SU-DHL-6 (cell line): ENCODE measurements around the gene ZSCAN21.

Experiments used
- H2AFZ ChIP-seq: fragments of 200-600 bp; sonication (generic); 2 replicates; pipeline ENCODE4 v1.6.1; 2014; ENCODE audit warnings: low read depth, mild to moderate bottlenecking, moderate library complexity, mixed read lengths, antibody characterized with exemption, low read length; ENCODE audit not compliant: severe bottlenecking
- H3F3A ChIP-seq: fragments of 200-600 bp; shearing (Covaris generic); 2 replicates; pipeline ENCODE4 v1.6.0; 2016; ENCODE audit warnings: antibody characterized with exemption, mild to moderate bottlenecking; ENCODE audit not compliant: insufficient read depth
- H3K27ac ChIP-seq: fragments of 200-600 bp; sonication (generic); 2 replicates; pipeline ENCODE4 v1.5.1; 2016; ENCODE audit warnings: low read depth, mild to moderate bottlenecking, low read length, moderate library complexity, mixed read lengths
- H3K27me3 ChIP-seq: fragments of 200-600 bp; sonication (generic), shearing (Covaris generic); 2 replicates; pipeline ENCODE4 v1.6.0; 2014; ENCODE audit warnings: mild to moderate bottlenecking, low read length
- H3K36me3 ChIP-seq: fragments of 200-600 bp; sonication (generic); 2 replicates; pipeline ENCODE4 v1.6.1; 2014; ENCODE audit warnings: mild to moderate bottlenecking, low read length, mixed read lengths
- H3K4me2 ChIP-seq: fragments of 300-600, 200-600 bp; shearing (Covaris generic), sonication (generic); 2 replicates; pipeline ENCODE4 v1.6.0; 2014; ENCODE audit warnings: low read length, low read depth, mild to moderate bottlenecking; ENCODE audit not compliant: poor library complexity, severe bottlenecking
- H3K4me3 ChIP-seq: fragments of 200-600 bp; sonication (generic); 2 replicates; pipeline ENCODE4 v1.5.1; 2014; ENCODE audit warnings: antibody characterized with exemption, low read length, mild to moderate bottlenecking, mixed read lengths; ENCODE audit not compliant: insufficient read depth, poor library complexity, severe bottlenecking
- H3K79me2 ChIP-seq: fragments of 200-600 bp; sonication (generic); 2 replicates; pipeline ENCODE4 v1.6.1; 2014; ENCODE audit warnings: mild to moderate bottlenecking, low read length, moderate library complexity; ENCODE audit not compliant: insufficient read depth
- H3K9ac ChIP-seq: fragments of 200-600 bp; sonication (generic); 2 replicates; pipeline ENCODE4 v1.7.0; 2014; ENCODE audit warnings: mild to moderate bottlenecking, low read length
- H3K9me2 ChIP-seq: fragments of 200-600 bp; sonication (generic); replicated peaks from 2 replicates; pipeline ENCODE4 v1.6.1; 2014; ENCODE audit warnings: low read length; ENCODE audit not compliant: insufficient read depth
- H3K9me3 ChIP-seq: fragments of 200-600 bp; sonication (generic); 2 replicates; pipeline ENCODE4 v1.6.1; 2014; ENCODE audit warnings: low read length, mixed read lengths; ENCODE audit not compliant: insufficient read depth
- H4K20me1 ChIP-seq: fragments of 200-600 bp; sonication (generic); 2 replicates; pipeline ENCODE4 v1.6.1; 2014; ENCODE audit warnings: low read depth, mild to moderate bottlenecking, antibody characterized with exemption, low read length, moderate library complexity, mixed read lengths
- EZH2phosphoT487 ChIP-seq: fragments of 200-600 bp; sonication (generic), shearing (Covaris generic); conservative IDR thresholded peaks from 2 replicates; pipeline ENCODE4 v1.6.1; 2018; ENCODE audit warnings: mild to moderate bottlenecking, antibody characterized with exemption, low read length, moderate library complexity, mixed read lengths
- TF ChIP-seq, protein P1 (sequence below): fragments of 200-600 bp; sonication (generic); IDR thresholded peaks from one replicate; pipeline ENCODE4 v1.5.1; 2017; ENCODE audit warnings: antibody characterized with exemption, mild to moderate bottlenecking, low read length, moderate library complexity; ENCODE audit not compliant: insufficient read depth, poor library complexity, severe bottlenecking

Gene ZSCAN21

DNA sequence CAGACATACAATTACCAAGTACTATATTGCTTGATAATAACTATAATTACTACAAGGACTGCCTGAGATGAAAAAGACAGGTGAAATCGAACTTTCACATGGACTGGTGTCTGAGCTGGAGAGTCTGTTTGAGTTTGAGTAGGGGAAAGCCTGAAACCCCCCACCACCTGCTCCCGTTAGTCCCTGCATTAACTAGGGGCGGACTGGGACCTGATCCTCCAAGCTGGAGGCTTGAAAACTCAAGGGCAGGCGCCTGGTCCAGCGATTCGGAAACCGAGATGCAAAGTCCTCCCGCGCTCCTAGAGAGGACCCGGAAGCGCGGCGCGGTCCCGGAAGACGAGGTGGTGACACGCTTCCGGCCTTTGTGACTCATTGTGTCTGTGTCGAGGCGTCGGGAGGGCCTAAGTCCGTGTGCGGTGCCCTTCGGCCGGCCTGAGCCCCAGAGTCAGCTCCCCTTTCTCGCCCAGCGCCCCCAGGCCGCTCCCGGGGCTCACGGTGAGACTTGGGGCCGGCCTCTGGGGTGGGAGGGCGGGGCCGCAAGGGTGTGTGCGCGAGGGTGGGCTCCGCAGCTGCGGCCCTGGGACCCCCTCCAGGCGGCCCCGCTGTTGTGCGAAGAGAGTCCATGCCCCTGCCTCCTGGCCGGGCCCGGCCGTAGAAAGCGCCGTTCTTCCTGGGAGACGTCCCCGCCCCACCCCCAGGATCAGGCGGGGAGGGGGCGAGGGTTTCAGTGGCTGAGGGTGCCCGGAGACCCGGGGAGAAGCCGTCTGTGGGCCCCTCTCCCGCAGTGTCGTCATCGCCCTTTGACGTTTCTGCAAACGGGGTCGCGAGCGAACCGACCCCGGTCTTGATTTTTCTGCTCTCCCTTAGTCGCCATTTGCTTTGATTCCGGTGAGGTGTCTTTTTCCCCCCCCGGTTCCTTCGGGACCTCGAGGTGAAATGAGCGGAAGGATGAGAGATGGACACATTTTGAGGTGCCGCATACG is 34.1 kb upstream of the ZSCAN21 start, which contains the start of gene ZKSCAN1:
TSS of gene ZKSCAN1 (plus strand) at position 365 of the 983 bp plus-strand sequence. CDS start 7,911 bp downstream, outside the sequence.
- peak within 1 kb of the TSS; percentile 87 for H2AFZ ChIP-seq
- peak within 1 kb of the TSS; percentile 5 for H3K27ac ChIP-seq

DNA sequence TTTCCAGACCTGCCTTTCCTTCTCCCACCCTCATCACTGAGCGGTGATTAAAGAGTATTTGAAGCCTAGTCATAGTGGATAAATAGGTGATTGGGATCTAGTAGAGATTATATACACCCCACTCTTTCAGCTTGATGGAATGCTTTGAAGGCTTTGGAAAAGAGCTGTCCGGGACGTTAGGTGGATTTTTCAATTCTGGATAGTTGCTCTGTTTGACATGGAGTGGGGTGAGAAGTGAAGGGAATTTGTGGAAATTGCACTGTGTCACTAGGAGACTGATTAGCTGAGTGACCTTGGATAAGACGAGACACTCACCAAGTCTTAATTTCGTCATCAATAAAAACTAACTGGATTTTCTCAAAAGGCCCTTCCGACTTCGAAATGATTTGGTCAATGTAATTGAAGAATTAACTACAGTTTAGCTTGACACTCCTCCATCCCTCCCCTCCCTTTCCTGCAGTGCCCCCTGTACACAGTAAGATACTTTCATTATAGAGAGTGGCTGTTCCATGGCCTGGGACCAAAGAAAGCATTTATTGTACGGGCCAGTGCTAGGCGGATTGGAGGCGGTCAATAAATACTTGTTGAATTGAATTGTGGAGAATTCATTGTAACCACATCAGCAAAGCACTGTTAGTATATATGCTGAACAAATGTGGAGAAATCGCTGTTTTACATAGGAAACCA is 33.2 kb upstream of the ZSCAN21 start:
- Histone ChIP-seq H3K36me3 (no peaks in the 10 kb centered on the region), H3K27me3 (no peaks in the 10 kb centered on the region; the same call in 1 of the 2 replicates), H4K20me1 (no peaks in the 10 kb centered on the region), H3K27ac (no peak overlapping the region; the same call in 1 of the 2 replicates), H3K9ac (peak overlapping the region; percentile 92), H3K9me3 (no peaks in the 10 kb centered on the region), H3K79me2 (peaks cover 57% of the 10 kb centered on the region), H3K9me2 (no peaks in the 10 kb centered on the region), H3F3A (no peaks in the 10 kb centered on the region), H3K4me2 (peak overlapping the region; percentile 89), H2AFZ (no peak overlapping the region), H3K4me3 (peak overlapping the region; percentile 99)
- TF ChIP-seq, protein P1, sequence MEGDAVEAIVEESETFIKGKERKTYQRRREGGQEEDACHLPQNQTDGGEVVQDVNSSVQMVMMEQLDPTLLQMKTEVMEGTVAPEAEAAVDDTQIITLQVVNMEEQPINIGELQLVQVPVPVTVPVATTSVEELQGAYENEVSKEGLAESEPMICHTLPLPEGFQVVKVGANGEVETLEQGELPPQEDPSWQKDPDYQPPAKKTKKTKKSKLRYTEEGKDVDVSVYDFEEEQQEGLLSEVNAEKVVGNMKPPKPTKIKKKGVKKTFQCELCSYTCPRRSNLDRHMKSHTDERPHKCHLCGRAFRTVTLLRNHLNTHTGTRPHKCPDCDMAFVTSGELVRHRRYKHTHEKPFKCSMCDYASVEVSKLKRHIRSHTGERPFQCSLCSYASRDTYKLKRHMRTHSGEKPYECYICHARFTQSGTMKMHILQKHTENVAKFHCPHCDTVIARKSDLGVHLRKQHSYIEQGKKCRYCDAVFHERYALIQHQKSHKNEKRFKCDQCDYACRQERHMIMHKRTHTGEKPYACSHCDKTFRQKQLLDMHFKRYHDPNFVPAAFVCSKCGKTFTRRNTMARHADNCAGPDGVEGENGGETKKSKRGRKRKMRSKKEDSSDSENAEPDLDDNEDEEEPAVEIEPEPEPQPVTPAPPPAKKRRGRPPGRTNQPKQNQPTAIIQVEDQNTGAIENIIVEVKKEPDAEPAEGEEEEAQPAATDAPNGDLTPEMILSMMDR: no peak
- TF ChIP-seq EZH2phosphoT487: no peak

More for the DNA sequence above, 34.1 kb upstream of the ZSCAN21 start, which contains the start of gene ZKSCAN1:
- H3K79me2 ChIP-seq: peaks cover 50% of the 10 kb centered on the region
- no peaks in the 10 kb centered on the region for H3K36me3 ChIP-seq
- no peak for TF ChIP-seq EZH2phosphoT487
- TF ChIP-seq, protein P1: no peak
- H3K9ac ChIP-seq: peak within 1 kb of the TSS; percentile 92
- H3F3A ChIP-seq: no peaks in the 10 kb centered on the region
- no peaks in the 10 kb centered on the region for H3K9me3 ChIP-seq
- no peaks in the 10 kb centered on the region for H3K9me2 ChIP-seq
- no peaks in the 10 kb centered on the region; the same call in 1 of the 2 replicates for H3K27me3 ChIP-seq
- peak within 1 kb of the TSS; percentile 99 for H3K4me3 ChIP-seq
- no peaks in the 10 kb centered on the region for H4K20me1 ChIP-seq
- peak within 1 kb of the TSS; percentile 89 for H3K4me2 ChIP-seq

DNA sequence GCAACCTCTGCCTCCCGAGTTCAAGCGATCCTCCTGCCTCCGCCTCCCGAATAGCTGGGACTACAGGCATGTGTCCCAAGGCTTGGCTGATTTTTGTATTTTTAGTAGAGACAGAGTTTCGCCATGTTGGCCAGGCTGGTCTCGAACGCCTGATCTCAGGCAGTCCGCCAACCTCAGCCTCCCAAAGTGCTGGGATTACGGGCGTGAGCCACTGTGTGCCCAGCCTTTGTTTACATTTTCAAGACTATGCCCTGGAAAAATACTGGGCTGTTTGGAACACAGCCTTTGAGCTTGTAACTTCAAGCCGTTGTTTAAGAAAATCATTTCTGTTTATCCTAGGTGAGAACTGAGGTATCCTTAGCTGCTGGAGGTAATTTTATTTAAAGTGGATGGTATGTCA is 32.3 kb upstream of the ZSCAN21 start:
- Histone ChIP-seq H3K9me3 (no peaks in the 10 kb centered on the region), H3K4me3 (no peak overlapping the region), H3K79me2 (peaks cover 65% of the 10 kb centered on the region), H3K9me2 (no peaks in the 10 kb centered on the region), H3F3A (no peaks in the 10 kb centered on the region), H3K27ac (no peak overlapping the region), H3K27me3 (no peaks in the 10 kb centered on the region), H3K36me3 (no peaks in the 10 kb centered on the region), H3K9ac (no peak overlapping the region), H4K20me1 (no peaks in the 10 kb centered on the region), H3K4me2 (peak overlapping the region; percentile 6), H2AFZ (no peak overlapping the region)
- TF ChIP-seq EZH2phosphoT487: no peak
- TF ChIP-seq, protein P1: no peak
